ENCODE results near the gene NHS. TPM values are rescaled to one million over a fixed set of nuclear protein-coding genes. Genes with fewer than 3 reads are reported as not detected.

Gene NHS
- total and polyA plus RNA-seq, 4 donors, result 4.3 to 28.2 (median 13.3) TPM

DNA sequence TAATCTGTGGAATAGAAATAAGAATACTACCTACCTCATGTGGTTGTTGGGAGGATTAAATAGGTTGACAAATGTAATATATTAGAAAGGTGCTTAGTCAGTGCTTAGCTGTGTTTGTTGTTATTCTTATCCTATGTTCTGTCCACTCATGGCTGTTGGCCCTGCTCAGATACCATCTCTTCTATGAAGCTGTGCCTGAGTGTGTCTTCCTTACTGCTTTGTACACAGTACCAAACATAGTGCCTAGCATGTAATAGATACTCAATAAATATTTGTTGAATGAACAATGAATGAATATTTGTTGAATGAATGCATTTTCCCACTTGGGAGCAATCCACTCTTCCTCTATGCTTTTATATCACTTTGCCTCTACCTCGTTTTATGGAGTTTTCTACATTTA, 57.2 kb downstream of the NHS start:
- WGBS, 2 donors, result 46 to 91% methylated on average over 1 of the region's 1 CpG
- no peak overlapping the region for H3K4me3 ChIP-seq (ENCODE audit: low read length in 2 of 2)
- ATAC-seq (ENCODE audit: low FRiP score), result no peak
- no peaks in the 10 kb centered on the region for H3K36me3 ChIP-seq (ENCODE audit: control insufficient read depth in 1 of 2, insufficient read depth in 2 of 2, low read length in 1 of 2)
- no peak overlapping the region for H3K27ac ChIP-seq (ENCODE audit: low read depth in 1 of 2, low read length in 2 of 2)
- no peaks in the 10 kb centered on the region for H3K9me3 ChIP-seq (ENCODE audit: control insufficient read depth, low read length)
- no peaks in the 10 kb centered on the region for H3K27me3 ChIP-seq (ENCODE audit: control insufficient read depth in 1 of 2, insufficient read depth in 2 of 2, low read length in 1 of 2)
- no peak for DNase-seq
- intact Hi-C loops (cut with DNase I), result no loop called here
- H3K4me1 ChIP-seq (ENCODE audit: control insufficient read depth in 1 of 2, insufficient read depth in 2 of 2, low read length in 2 of 2), result no peaks in the 10 kb centered on the region

DNA sequence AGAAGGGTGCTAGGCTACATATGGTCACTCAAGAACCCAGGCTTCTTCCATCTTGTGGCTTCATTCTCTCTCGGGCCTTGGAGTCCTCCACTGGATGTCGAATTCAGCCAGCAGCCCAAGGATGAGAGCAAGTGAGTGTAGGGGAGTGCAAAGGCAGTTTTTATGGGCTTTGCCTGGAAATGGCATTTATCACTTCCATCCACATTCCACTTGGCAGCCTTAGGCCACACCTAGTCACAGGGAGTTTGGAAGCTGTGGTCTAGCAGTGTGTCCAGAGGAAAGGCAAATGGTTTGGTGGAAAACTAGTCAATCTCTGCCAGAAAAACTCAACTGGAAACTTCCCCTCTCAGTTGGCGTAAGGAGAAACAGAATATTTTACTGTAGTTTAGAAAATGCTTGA, 59.0 kb downstream of the NHS start:
- WGBS, 2 donors, result 82 to 97% methylated on average over 3 of the region's 3 CpGs
- ATAC-seq (ENCODE audit: low FRiP score) (no peak), DNase-seq (no peak)
- Histone ChIP-seq H3K4me1 (ENCODE audit: control insufficient read depth in 1 of 2, insufficient read depth in 2 of 2, low read length in 2 of 2) (no peaks in the 10 kb centered on the region), H3K27me3 (ENCODE audit: control insufficient read depth in 1 of 2, insufficient read depth in 2 of 2, low read length in 1 of 2) (no peaks in the 10 kb centered on the region), H3K36me3 (ENCODE audit: control insufficient read depth in 1 of 2, insufficient read depth in 2 of 2, low read length in 1 of 2) (no peaks in the 10 kb centered on the region), H3K9me3 (ENCODE audit: control insufficient read depth, low read length) (no peaks in the 10 kb centered on the region), H3K27ac (ENCODE audit: low read depth in 1 of 2, low read length in 2 of 2) (no peak overlapping the region), H3K4me3 (ENCODE audit: low read length in 2 of 2) (no peak overlapping the region)
- intact Hi-C loops (cut with DNase I), result no loop called here

DNA sequence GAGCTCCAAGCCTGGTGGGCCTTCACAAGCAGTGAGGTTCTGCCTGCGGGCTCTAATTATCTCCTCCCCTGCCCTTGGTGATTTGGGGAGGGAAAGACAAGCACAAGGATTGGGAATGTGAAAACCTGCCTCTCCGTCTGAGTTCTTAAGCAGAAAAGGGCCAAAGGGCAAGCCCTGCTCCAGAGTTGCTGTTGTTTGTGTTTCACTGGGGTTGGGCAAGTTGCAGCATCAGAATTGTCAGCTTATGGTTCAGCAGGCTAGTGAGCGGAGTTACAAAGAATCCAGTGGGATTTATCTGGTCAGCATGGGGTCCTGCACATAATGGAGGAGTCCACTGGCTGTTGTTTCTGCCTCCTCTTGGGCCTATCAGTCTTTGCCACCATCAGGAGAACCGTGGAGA, 60.5 kb downstream of the NHS start:
- DNase-seq (no peak), ATAC-seq (ENCODE audit: low FRiP score) (no peak)
- Histone ChIP-seq H3K4me1 (ENCODE audit: control insufficient read depth in 1 of 2, insufficient read depth in 2 of 2, low read length in 2 of 2) (no peaks in the 10 kb centered on the region), H3K27ac (ENCODE audit: low read depth in 1 of 2, low read length in 2 of 2) (no peak overlapping the region), H3K9me3 (ENCODE audit: control insufficient read depth, low read length) (no peaks in the 10 kb centered on the region), H3K27me3 (ENCODE audit: control insufficient read depth in 1 of 2, insufficient read depth in 2 of 2, low read length in 1 of 2) (no peaks in the 10 kb centered on the region), H3K4me3 (ENCODE audit: low read length in 2 of 2) (no peak overlapping the region), H3K36me3 (ENCODE audit: control insufficient read depth in 1 of 2, insufficient read depth in 2 of 2, low read length in 1 of 2) (no peaks in the 10 kb centered on the region)
- intact Hi-C loops (cut with DNase I), result no loop called here
- 74 to 93% methylated on average over 4 of the region's 4 CpGs for WGBS, 2 donors

DNA sequence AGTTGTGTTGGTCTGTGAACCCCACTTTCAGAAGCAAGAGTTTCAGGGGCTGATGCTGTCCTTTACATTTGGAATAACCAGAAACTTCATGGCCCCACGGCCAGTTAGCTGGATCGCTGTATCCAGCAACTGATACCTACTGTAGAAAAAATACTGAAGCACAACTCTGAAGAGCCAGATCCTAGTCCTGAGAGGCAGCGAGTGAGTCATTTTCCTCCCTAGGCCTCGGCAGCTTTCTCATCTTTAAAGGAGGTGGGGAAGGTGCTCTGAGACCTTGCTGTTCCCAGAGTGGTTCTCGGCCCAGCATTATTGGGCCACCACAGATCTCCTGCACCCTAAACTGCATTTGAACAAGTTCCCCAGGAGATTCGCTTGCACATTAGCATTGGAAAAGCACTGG, 63.2 kb downstream of the NHS start:
- H3K9me3 ChIP-seq (ENCODE audit: control insufficient read depth, low read length), result no peaks in the 10 kb centered on the region
- no peak overlapping the region for H3K27ac ChIP-seq (ENCODE audit: low read depth in 1 of 2, low read length in 2 of 2)
- no peak overlapping the region for H3K4me3 ChIP-seq (ENCODE audit: low read length in 2 of 2)
- ATAC-seq (ENCODE audit: low FRiP score) (no peak), DNase-seq (no peak)
- 80 to 90% methylated on average over 6 of the region's 6 CpGs for WGBS, 2 donors
- H3K4me1 ChIP-seq (ENCODE audit: control insufficient read depth in 1 of 2, insufficient read depth in 2 of 2, low read length in 2 of 2), result no peaks in the 10 kb centered on the region
- no peaks in the 10 kb centered on the region for H3K27me3 ChIP-seq (ENCODE audit: control insufficient read depth in 1 of 2, insufficient read depth in 2 of 2, low read length in 1 of 2)
- intact Hi-C loops (cut with DNase I), result no loop called here
- no peaks in the 10 kb centered on the region for H3K36me3 ChIP-seq (ENCODE audit: control insufficient read depth in 1 of 2, insufficient read depth in 2 of 2, low read length in 1 of 2)

DNA sequence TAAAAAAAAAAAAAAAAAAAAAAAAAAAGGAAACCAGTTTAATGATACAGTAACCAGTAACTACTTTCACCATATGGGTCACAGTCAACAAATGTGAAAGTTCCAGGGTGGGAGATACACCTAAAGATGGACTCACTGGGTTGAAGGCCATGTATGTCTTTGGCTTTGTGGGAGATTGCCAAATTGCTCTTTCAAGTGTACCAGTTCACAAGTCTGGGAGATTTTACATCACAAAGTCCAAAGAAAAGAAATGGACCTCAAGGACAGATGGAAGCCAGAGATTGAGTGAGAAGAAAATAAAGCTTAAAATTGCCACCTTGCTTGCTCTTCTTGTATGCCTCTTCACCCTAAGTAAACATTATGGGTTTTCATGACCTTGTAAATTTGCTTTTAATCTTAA, 65.3 kb downstream of the NHS start:
- ATAC-seq (ENCODE audit: low FRiP score) (no peak), DNase-seq (no peak)
- Histone ChIP-seq H3K4me3 (ENCODE audit: low read length in 2 of 2) (no peak overlapping the region), H3K4me1 (ENCODE audit: control insufficient read depth in 1 of 2, insufficient read depth in 2 of 2, low read length in 2 of 2) (no peaks in the 10 kb centered on the region), H3K27me3 (ENCODE audit: control insufficient read depth in 1 of 2, insufficient read depth in 2 of 2, low read length in 1 of 2) (no peaks in the 10 kb centered on the region), H3K27ac (ENCODE audit: low read depth in 1 of 2, low read length in 2 of 2) (no peak overlapping the region), H3K9me3 (ENCODE audit: control insufficient read depth, low read length) (no peaks in the 10 kb centered on the region), H3K36me3 (ENCODE audit: control insufficient read depth in 1 of 2, insufficient read depth in 2 of 2, low read length in 1 of 2) (no peaks in the 10 kb centered on the region)
- intact Hi-C loops (cut with DNase I), result no loop called here

DNA sequence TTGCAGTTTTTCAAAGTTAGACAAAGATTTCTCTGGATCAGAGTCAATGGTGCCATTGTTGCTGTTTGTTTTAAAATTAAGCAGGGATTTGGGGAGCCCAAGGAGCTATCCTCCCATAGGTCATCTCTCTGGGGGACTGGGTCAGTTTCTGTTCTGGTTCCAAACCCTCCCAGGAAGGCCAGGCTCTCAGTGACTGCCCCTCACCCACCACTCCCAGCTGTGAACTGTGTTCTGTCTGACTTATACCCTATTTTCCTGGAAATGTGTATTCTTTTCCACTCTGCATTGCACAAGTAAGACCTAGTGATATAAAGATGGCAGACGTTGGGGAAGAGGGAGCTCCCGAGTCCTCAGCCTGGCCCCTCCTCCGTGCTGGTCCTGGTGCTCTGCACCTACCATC, 65.8 kb downstream of the NHS start:
- Histone ChIP-seq H3K9me3 (ENCODE audit: control insufficient read depth, low read length) (no peaks in the 10 kb centered on the region), H3K27ac (ENCODE audit: low read depth in 1 of 2, low read length in 2 of 2) (no peak overlapping the region), H3K36me3 (ENCODE audit: control insufficient read depth in 1 of 2, insufficient read depth in 2 of 2, low read length in 1 of 2) (no peaks in the 10 kb centered on the region), H3K4me3 (ENCODE audit: low read length in 2 of 2) (no peak overlapping the region), H3K27me3 (ENCODE audit: control insufficient read depth in 1 of 2, insufficient read depth in 2 of 2, low read length in 1 of 2) (no peaks in the 10 kb centered on the region), H3K4me1 (ENCODE audit: control insufficient read depth in 1 of 2, insufficient read depth in 2 of 2, low read length in 2 of 2) (no peaks in the 10 kb centered on the region)
- DNase-seq (no peak), ATAC-seq (ENCODE audit: low FRiP score) (no peak)
- 57 to 68% methylated on average over 3 of the region's 3 CpGs for WGBS, 2 donors
- intact Hi-C loops (cut with DNase I), result no loop called here

DNA sequence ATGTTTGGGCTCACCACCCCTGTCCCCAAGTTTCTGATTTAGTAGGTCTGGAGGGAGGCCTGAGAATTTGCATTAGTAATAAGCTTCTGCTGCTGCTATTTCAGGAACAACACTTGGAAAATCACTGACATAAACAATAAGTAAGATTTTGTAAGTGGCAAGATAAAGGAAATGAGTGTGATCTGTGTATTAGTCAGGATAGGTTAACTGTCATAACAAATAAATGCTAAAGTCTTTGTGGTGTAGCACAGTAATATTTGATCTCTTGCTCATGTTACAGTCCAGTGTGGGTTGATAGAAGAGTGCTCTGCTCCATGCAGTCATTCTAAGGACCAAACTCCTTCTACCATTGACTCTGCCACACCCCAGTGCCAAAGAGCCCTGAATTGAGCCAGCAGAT, 67.0 kb downstream of the NHS start:
- intact Hi-C loops (cut with DNase I), result no loop called here
- no peak overlapping the region for H3K27ac ChIP-seq (ENCODE audit: low read depth in 1 of 2, low read length in 2 of 2)
- no peak for DNase-seq

DNA sequence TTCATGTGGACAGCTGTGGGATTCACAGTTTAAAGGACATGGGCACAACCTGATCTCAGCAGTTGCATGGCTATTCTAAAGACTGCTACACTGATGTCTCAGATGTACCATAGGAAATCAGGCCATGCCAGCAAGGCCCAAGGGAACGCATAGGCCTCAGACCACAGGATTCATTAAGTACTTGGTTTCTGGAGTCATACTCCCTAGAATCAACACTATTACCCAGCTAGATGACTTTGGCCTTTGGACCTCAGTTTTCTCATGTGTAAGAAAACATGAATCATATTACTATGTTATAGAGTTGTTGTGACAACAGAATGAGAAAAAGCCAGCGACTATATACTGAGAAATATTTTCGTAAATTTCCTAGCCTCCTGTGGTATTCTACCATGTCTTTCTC, 67.9 kb downstream of the NHS start:
- no peak overlapping the region for H3K4me3 ChIP-seq (ENCODE audit: low read length in 2 of 2)
- no peak overlapping the region for H3K27ac ChIP-seq (ENCODE audit: low read depth in 1 of 2, low read length in 2 of 2)
- DNase-seq, result no peak
- no peaks in the 10 kb centered on the region for H3K27me3 ChIP-seq (ENCODE audit: control insufficient read depth in 1 of 2, insufficient read depth in 2 of 2, low read length in 1 of 2)
- 91 to 95% methylated on average over 3 of the region's 3 CpGs for whole genome bisulfite sequencing, 2 donors
- no peaks in the 10 kb centered on the region for H3K36me3 ChIP-seq (ENCODE audit: control insufficient read depth in 1 of 2, insufficient read depth in 2 of 2, low read length in 1 of 2)
- ATAC-seq (ENCODE audit: low FRiP score), result no peak
- intact Hi-C loops (cut with DNase I), result no loop called here
- no peaks in the 10 kb centered on the region for H3K4me1 ChIP-seq (ENCODE audit: control insufficient read depth in 1 of 2, insufficient read depth in 2 of 2, low read length in 2 of 2)
- no peaks in the 10 kb centered on the region for H3K9me3 ChIP-seq (ENCODE audit: control insufficient read depth, low read length)

More for the DNA sequence above, 67.0 kb downstream of the NHS start:
- Histone ChIP-seq H3K4me3 (ENCODE audit: low read length in 2 of 2) (no peak overlapping the region), H3K9me3 (ENCODE audit: control insufficient read depth, low read length) (no peaks in the 10 kb centered on the region), H3K27me3 (ENCODE audit: control insufficient read depth in 1 of 2, insufficient read depth in 2 of 2, low read length in 1 of 2) (no peaks in the 10 kb centered on the region), H3K4me1 (ENCODE audit: control insufficient read depth in 1 of 2, insufficient read depth in 2 of 2, low read length in 2 of 2) (no peaks in the 10 kb centered on the region), H3K36me3 (ENCODE audit: control insufficient read depth in 1 of 2, insufficient read depth in 2 of 2, low read length in 1 of 2) (no peaks in the 10 kb centered on the region)
- no peak for ATAC-seq (ENCODE audit: low FRiP score)

DNA sequence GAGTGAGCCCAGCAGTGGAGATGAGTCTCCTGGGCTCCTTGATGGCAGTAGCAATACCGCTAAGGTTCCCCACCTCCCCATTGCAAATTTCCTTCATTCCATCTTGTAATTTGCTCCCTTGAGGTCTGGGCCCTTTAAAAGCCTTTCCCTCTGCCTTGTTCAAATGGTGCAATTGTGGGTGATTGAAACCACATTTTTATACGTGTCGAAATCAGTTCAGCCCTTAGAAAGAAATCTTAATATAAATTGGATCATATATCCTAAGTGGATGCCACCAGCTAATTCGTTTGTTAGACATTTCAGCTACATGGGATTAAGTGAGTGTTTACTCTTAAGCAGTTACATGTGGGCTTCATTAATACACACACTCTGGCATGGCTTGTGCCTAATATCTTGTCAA, 68.6 kb downstream of the NHS start:
- Histone ChIP-seq H3K4me1 (ENCODE audit: control insufficient read depth in 1 of 2, insufficient read depth in 2 of 2, low read length in 2 of 2) (no peaks in the 10 kb centered on the region), H3K27me3 (ENCODE audit: control insufficient read depth in 1 of 2, insufficient read depth in 2 of 2, low read length in 1 of 2) (no peaks in the 10 kb centered on the region), H3K9me3 (ENCODE audit: control insufficient read depth, low read length) (no peaks in the 10 kb centered on the region), H3K27ac (ENCODE audit: low read depth in 1 of 2, low read length in 2 of 2) (no peak overlapping the region), H3K4me3 (ENCODE audit: low read length in 2 of 2) (no peak overlapping the region), H3K36me3 (ENCODE audit: control insufficient read depth in 1 of 2, insufficient read depth in 2 of 2, low read length in 1 of 2) (no peaks in the 10 kb centered on the region)
- DNase-seq (no peak), ATAC-seq (ENCODE audit: low FRiP score) (no peak)
- intact Hi-C loops (cut with DNase I), result no loop called here
- WGBS, 2 donors, result 66 to 88% methylated on average over 4 of the region's 4 CpGs

Data from aorta (tissue), 5 donors.